Effector memory CD4-positive, alpha-beta T cell (primary cell): ENCODE data around the gene MLLT10.

ENCODE experiments used
- DNase-seq, 3 donors: peaks; one replicate each; pipeline ENCODE4 v3.0.0-alpha.2; 2020
- H3K27ac ChIP-seq: 2 replicates; pipeline ENCODE4 v1.7.0; 2013; ENCODE audit warnings: mild to moderate bottlenecking, low read length, moderate library complexity; ENCODE audit not compliant: insufficient read depth, poor library complexity, severe bottlenecking
- H3K27me3 ChIP-seq: replicated peaks from 2 replicates; pipeline ENCODE4 v1.7.0; 2013; ENCODE audit warnings: mild to moderate bottlenecking, low read length; ENCODE audit not compliant: insufficient read depth, control insufficient read depth, poor library complexity, severe bottlenecking
- H3K36me3 ChIP-seq: 2 replicates; pipeline ENCODE4 v1.7.0; 2013; ENCODE audit warnings: mild to moderate bottlenecking, low read length, moderate library complexity; ENCODE audit not compliant: control insufficient read depth, insufficient read depth
- H3K4me1 ChIP-seq: 2 replicates; pipeline ENCODE4 v1.7.0; 2013; ENCODE audit warnings: low read length, mild to moderate bottlenecking; ENCODE audit not compliant: control insufficient read depth, insufficient read depth, poor library complexity, severe bottlenecking
- H3K4me3 ChIP-seq: 2 replicates; pipeline ENCODE4 v1.7.0; 2013; ENCODE audit warnings: low read length, low read depth, mild to moderate bottlenecking; ENCODE audit not compliant: insufficient read depth, poor library complexity, severe bottlenecking
- H3K9me3 ChIP-seq: 2 replicates; pipeline ENCODE4 v1.7.0; 2013; ENCODE audit warnings: mild to moderate bottlenecking, low read length, moderate library complexity; ENCODE audit not compliant: control insufficient read depth

The MLLT10 gene

DNA sequence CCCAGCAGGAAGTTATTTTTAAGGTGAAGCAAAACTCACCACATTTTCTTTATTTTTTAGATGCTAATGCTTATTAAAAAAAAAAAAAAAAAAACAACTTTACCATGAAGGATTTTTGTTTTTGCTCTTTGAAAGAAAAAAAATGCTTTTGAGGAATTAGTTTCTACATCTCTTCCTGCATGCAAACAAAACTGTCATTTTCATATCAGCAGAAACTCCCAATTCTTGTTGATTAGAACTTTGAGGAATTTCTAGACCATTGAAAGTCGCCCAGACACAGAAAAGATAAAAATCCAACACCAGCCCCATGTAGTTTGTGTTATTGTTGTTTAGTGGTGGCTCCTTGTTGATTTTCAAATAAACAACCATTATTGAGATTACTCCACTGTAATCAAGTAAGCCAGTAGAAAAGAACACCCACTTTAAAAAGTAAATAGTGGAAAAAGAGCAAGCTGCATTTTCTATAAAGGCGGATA is 22.9 kb upstream of the MLLT10 start:
- H3K4me1 ChIP-seq = peaks cover 2% of the 10 kb centered on the region
- peaks cover 50% of the 10 kb centered on the region for H3K27me3 ChIP-seq
- no peak overlapping the region for H3K27ac ChIP-seq
- DNase-seq = no peak
- no peaks in the 10 kb centered on the region for H3K36me3 ChIP-seq
- H3K4me3 ChIP-seq = no peak overlapping the region
- H3K9me3 ChIP-seq = no peaks in the 10 kb centered on the region

DNA sequence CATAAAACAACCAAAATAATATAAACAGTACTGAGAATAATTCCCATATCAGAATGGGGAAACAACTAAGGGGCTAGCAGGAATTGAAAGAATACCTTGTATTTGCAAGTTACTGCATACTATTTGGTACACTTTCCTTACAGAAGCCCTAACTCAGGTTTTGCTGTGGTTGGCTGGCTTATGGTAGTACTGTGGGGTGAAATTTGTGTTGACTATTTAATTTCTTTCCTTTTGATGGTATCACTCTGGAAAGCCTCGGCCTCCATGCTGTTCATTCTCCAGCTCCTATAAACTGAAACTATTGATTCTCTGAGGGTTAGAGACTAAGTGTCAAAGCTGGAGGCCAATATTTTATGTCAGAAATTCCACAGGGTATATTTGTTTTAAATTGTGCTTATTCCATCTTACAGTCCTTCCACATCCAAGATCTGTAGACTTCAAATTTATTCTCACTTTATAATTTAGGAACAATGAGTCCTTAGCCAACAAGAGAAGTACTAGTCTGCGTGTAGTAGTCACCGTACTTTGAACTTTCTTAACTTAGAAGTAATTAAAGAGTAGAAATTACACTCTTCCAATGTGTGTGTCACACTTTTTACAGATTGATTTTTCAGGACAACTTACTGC is 22.0 kb upstream of the MLLT10 start:
- H3K27ac ChIP-seq = no peak overlapping the region
- no peak overlapping the region for H3K4me3 ChIP-seq
- no peaks in the 10 kb centered on the region for H3K36me3 ChIP-seq
- no peak for DNase-seq
- no peaks in the 10 kb centered on the region for H3K9me3 ChIP-seq
- H3K4me1 ChIP-seq = peaks cover 6% of the 10 kb centered on the region
- peaks cover 55% of the 10 kb centered on the region for H3K27me3 ChIP-seq

DNA sequence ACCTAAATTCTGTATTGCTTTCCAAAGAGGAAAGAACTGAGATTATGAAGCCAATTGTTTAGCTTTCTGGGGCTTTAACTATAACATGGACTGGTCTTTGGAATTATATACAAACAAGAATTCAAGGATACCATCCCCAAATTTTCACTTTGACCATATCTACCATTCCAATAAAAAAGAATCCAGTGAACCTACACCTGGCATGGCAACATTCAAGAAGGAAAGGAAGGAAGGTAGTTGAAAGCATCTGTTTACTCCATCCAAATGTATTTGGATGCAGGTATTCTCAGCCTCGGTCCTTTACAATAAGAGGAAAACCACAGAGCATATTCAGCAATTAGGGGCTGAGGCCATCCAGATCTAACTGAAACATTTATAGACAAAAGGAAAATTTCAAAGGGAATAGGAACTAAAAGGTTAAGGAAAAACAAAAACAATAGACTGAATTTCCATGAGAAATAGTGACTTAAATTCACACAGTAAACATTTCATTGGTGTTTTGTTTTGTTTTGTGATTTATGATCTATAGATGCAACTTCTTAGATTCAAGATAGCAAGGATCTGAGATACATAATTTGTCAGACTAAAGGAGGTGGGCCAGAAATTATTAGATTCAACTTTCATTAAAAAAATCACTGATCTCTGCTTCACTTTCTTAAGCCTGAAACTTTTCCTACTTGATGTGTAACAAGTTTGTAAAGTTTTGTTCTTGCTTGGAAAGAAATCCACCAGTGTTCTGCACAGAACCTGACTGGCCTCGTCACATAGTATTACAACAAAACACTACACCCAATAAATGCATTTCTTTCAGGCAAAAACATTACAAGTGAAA is 21.2 kb upstream of the MLLT10 start:
- no peak for DNase-seq
- H3K4me3 ChIP-seq = no peak overlapping the region
- no peak overlapping the region for H3K27ac ChIP-seq
- H3K36me3 ChIP-seq = no peaks in the 10 kb centered on the region
- peaks cover 10% of the 10 kb centered on the region for H3K4me1 ChIP-seq
- peaks cover 62% of the 10 kb centered on the region for H3K27me3 ChIP-seq
- H3K9me3 ChIP-seq = no peaks in the 10 kb centered on the region

DNA sequence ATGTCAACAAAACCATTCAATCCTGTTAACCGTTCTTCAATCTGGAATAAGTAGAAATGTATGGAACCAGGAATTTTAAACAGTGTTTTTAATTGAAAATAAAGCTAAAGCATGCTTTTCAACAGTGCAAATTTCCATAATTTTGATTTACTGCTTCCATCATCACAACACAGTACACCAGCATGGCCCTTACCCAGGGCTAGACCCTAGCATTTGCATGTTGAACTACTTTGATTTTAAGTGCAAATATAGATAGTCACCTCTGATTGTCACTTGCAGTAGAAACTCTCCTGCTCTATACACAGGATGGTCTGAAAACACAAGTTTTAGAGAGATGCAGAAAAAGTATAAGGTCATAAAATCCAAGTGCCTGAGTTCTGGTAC is 20.6 kb upstream of the MLLT10 start:
- DNase-seq = no peak
- Histone ChIP-seq H3K4me3 (no peak overlapping the region), H3K27ac (no peak overlapping the region), H3K9me3 (no peaks in the 10 kb centered on the region), H3K4me1 (peaks cover 16% of the 10 kb centered on the region), H3K36me3 (no peaks in the 10 kb centered on the region), H3K27me3 (peaks cover 68% of the 10 kb centered on the region)

DNA sequence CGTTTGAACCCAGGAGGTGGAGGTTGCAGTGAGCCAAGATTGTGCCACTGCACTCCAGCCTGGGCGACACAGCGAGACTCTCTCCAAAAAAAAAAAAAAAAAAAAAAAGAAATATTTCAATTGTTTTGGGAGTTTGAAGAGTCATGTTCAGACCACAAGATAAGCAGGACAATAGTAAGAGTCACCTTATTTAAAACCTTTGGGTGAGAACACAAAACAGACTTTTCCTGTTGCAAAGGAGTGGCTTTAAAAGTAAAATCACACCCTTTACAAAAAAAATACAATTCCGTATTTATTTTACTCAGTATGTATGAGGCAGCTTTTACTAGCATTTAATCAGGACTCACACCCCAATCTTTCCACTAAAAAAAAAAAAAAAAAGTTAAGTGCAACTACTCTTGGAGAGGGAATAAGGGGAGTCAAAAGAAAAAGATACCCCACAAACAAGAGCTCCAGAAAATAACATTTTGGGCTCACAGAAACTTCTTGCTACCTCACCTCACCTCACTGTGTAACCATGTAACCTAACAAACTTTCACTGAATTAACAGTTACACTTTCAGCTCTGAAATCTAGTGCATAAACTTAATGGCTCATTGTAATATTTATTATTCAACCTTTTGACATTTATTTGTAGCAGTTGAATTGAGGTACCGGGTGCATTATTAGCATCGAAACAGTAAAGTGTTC is 19.8 kb upstream of the MLLT10 start:
- Histone ChIP-seq H3K9me3 (no peaks in the 10 kb centered on the region), H3K27me3 (peaks cover 76% of the 10 kb centered on the region), H3K4me1 (peaks cover 25% of the 10 kb centered on the region), H3K27ac (no peak overlapping the region), H3K36me3 (no peaks in the 10 kb centered on the region), H3K4me3 (no peak overlapping the region)
- DNase-seq = no peak

DNA sequence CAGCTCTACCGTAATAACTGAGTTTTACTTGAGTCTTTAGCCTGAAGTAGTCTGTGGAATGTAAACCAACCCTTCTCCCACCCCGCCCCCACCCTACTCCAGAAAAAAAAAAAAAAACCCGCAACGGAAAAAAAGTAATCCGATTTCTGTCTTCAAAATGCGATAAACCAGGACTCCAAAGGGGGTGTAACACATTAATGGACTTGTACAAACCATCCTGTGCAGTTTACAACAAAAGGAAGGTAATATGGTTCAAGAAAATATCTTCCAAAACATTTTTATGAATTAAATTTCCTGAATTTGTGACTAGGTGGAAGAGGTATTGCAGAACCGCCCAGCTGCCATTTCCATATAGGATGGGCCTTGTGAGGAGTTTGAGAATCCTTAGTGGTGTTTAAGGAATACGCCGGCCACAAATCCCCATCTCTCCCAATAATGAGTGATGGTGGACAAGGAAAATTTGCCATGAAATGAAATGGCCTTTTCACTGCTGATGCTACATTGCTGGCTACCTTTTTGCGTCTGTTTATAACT is 19.1 kb upstream of the MLLT10 start:
- peaks cover 80% of the 10 kb centered on the region for H3K27me3 ChIP-seq
- H3K9me3 ChIP-seq = no peaks in the 10 kb centered on the region
- no peak overlapping the region for H3K4me3 ChIP-seq
- H3K27ac ChIP-seq = no peak overlapping the region
- DNase-seq = no peak
- peaks cover 31% of the 10 kb centered on the region for H3K4me1 ChIP-seq
- no peaks in the 10 kb centered on the region for H3K36me3 ChIP-seq

DNA sequence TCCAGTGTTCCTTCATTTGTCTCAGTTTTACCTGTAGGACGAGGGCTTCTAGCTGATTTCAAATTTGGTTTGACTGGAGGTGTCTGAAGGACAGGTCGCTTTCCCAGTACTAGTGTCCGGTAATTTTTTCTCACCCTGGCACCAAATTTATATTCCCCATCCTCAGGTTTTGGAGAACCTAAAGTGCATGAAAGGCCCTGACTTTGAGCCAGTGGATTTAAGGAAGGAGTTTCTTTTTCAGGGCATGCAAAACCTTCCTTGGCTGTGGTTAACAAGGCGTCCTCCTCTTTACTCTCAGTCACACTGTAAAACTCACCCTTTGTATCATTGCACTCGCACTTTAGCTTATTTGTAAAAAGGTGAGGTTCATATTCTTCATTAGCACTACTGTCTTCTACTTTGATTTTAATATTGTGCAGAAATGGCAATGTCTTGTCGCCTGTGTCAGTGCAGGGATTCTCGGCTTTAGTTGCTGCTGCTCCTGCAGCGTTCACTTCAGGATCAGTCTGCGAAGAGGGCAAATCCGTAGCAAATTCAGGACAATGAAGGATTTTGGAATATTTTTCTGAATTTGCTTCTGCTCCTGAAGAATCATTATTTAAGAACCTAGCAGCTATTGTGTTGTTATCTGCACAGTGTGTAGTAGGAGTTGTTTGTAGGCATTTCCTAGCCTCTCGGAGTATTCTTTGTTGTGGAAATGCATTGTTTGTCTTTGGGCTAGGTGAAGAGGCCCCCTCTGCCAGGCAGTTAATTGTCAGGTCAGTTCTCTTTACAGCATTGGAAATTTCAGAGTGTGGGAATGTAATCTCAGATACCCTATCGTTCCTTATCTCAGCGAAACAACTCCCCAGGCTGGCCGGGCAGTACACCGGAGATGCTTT is 18.4 kb upstream of the MLLT10 start:
- H3K27ac ChIP-seq = no peak overlapping the region
- H3K4me3 ChIP-seq = peak overlapping the region; percentile 36
- no peak for DNase-seq
- H3K4me1 ChIP-seq = peaks cover 34% of the 10 kb centered on the region
- peaks cover 79% of the 10 kb centered on the region for H3K27me3 ChIP-seq
- H3K36me3 ChIP-seq = no peaks in the 10 kb centered on the region
- H3K9me3 ChIP-seq = no peaks in the 10 kb centered on the region

DNA sequence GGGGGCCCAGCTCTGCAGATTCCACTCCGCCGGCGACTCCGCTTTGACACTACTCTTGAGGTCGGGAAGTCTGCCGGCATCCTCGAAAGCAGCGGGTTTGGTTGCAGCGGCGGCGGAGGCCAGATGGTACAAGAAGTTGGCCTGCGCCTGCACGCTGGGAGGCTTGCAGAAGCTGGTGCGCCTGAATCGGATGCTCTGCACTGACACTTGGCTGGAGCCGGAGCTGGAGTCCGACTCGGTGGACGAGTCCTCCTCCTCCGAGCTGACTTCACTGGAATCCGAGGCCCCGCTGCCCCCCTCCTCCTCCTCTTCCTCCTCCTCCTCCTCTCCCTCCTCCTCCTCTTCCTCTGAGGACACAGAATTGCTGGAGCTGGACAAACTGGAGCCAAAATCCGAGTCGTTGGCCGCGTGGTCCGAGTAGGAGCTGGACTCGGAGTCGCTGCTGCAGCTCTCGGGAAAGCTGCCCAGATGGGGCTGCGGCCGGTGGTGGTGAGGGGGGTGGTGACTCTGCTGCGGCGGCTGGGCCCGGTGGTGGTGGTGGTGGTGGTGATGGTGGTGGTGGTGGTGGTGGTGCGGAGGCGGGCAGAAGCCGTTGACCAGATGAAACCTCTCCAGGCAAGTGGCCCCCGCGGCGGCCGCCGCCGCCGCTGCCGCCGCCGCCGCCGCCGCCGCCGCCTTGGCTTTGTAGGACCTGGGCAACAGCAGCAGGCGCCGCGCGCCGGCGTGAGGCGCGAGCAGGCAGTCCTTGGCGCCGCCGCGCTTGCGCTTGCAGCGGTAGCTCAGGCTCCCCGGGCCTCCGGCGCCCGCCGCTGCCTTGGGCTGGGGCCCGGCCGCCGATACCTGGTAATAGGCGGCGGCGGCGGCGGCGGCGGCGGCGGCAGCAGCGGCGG is 17.5 kb upstream of the MLLT10 start:
- Histone ChIP-seq H3K36me3 (no peaks in the 10 kb centered on the region), H3K27ac (no peak overlapping the region), H3K4me1 (peaks cover 34% of the 10 kb centered on the region), H3K4me3 (peak overlapping the region; percentile 36), H3K9me3 (no peaks in the 10 kb centered on the region), H3K27me3 (peaks cover 82% of the 10 kb centered on the region)
- DNase-seq = no peak
